ENCODE data around the gene PRRT1B.

Gene PRRT1B

GRCh38 chr9:131606896-131607567 is 61.7 kb downstream of the PRRT1B start:
- no peak for DNase-seq (ENCODE audit: low read depth)
- no peak for TF ChIP-seq CTCF (IDR thresholded peaks at IDR 0.05; ENCODE audit: insufficient read depth, low read depth, low read length, missing control alignments)
- H3K4me3 ChIP-seq (ENCODE audit: low read length), result no peak overlapping the region

- no peak for DNase-seq (ENCODE audit: low read depth)
- TF ChIP-seq CTCF (IDR thresholded peaks at IDR 0.05; ENCODE audit: insufficient read depth, low read depth, low read length, missing control alignments), result no peak
- no peak overlapping the region for H3K4me3 ChIP-seq (ENCODE audit: low read length)
Observed at GRCh38 chr9:131607591-131607990, 62.3 kb downstream of the PRRT1B start.

GRCh38 chr9:131608493-131609037 is 63.2 kb downstream of the PRRT1B start:
- DNase-seq (ENCODE audit: low read depth), result peak; percentile 91
- no peak overlapping the region for H3K4me3 ChIP-seq (ENCODE audit: low read length)
- no peak for TF ChIP-seq CTCF (IDR thresholded peaks at IDR 0.05; ENCODE audit: insufficient read depth, low read depth, low read length, missing control alignments)
